Right atrium auricular region (tissue), 2 donors: ENCODE results near the gene TBPL1. TPM values are rescaled to one million over a fixed set of nuclear protein-coding genes. Genes with fewer than 3 reads are reported as not detected.

ENCODE experiments used
- DNase-seq: peaks from one replicate; pipeline ENCODE4 v3.0.0-alpha.2; 2019; ENCODE audit warnings: low spot score
- H3K27ac ChIP-seq, 2 donors: fragments of 200-600 bp; sonication (generic); 1 replicate in 1 of 2; 2 replicates in 1 of 2; pipeline ENCODE4 v1.5.1; 2016 to 2019
- H3K27me3 ChIP-seq, 2 donors: fragments of 200-600 bp; sonication (generic); one replicate each; pipeline versions ENCODE4 v1.5.1 to v1.6.0; 2017 to 2019
- H3K36me3 ChIP-seq: fragments of 200-600 bp; sonication (generic); one replicate; pipeline ENCODE4 v1.5.1; 2016
- H3K4me1 ChIP-seq, 2 donors: fragments of 200-600 bp; sonication (generic); one replicate each; pipeline versions ENCODE4 v1.5.1 to v1.6.0; 2017 to 2019
- H3K4me3 ChIP-seq, 2 donors: fragments of 200-600 bp; sonication (generic); 1 replicate in 1 of 2; 2 replicates in 1 of 2; pipeline ENCODE4 v1.5.1; 2017 to 2019; ENCODE audit warnings: mild to moderate bottlenecking in 1 of 2, moderate library complexity in 1 of 2
- H3K9me3 ChIP-seq, 2 donors: fragments of 200-600 bp; sonication (generic); one replicate each; pipeline ENCODE4 v1.5.1; 2019
- total RNA-seq, 2 donors: library from RNA; depleted of rRNA; stranded (reverse); fragments of >200 nt; gene quantifications; one replicate each; pipeline ENCODE4 v1.1.0, GENCODE V29; 2016
- TF ChIP-seq, protein P1 (sequence below), 2 donors: fragments of 200-600 bp; sonication (generic); IDR thresholded peaks; one replicate each; pipeline ENCODE4 v1.5.1; 2019; ENCODE audit warnings: antibody characterized with exemption in 2 of 2

The TBPL1 gene
- total RNA-seq, 2 donors from 2014 or later = 18.9 to 22.6 TPM

DNA sequence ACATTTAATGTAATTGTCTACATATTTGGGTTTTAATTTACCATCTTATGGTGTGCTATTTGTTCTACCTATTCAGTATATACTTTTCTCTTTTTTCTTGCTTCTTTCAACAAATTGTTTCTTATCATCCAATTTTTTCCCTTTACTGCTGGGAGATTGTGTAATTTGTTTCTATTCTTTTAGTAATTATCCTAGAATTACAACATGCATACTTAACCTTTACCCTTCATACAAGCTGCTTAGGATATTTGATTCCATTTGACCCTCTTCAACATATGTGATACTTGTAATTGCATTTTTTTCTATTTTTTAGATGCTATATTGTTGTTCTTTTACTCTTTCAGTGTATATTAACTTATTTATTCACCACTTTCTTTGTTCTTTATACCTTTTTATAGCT lies 15.1 kb upstream of the TBPL1 start:
- no peak for DNase-seq
- Histone ChIP-seq H3K4me3 (no peak overlapping the region), H3K9me3 (no peaks in the 10 kb centered on the region), H3K27me3 (no peaks in the 10 kb centered on the region), H3K27ac (no peak overlapping the region), H3K36me3 (no peaks in the 10 kb centered on the region), H3K4me1 (no peaks in the 10 kb centered on the region)
- TF ChIP-seq, protein P1, sequence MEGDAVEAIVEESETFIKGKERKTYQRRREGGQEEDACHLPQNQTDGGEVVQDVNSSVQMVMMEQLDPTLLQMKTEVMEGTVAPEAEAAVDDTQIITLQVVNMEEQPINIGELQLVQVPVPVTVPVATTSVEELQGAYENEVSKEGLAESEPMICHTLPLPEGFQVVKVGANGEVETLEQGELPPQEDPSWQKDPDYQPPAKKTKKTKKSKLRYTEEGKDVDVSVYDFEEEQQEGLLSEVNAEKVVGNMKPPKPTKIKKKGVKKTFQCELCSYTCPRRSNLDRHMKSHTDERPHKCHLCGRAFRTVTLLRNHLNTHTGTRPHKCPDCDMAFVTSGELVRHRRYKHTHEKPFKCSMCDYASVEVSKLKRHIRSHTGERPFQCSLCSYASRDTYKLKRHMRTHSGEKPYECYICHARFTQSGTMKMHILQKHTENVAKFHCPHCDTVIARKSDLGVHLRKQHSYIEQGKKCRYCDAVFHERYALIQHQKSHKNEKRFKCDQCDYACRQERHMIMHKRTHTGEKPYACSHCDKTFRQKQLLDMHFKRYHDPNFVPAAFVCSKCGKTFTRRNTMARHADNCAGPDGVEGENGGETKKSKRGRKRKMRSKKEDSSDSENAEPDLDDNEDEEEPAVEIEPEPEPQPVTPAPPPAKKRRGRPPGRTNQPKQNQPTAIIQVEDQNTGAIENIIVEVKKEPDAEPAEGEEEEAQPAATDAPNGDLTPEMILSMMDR (IDR thresholded peaks at IDR 0.05) = no peak

GRCh38 chr6:133938533-133938932 lies 14.5 kb upstream of the TBPL1 start:
- no peaks in the 10 kb centered on the region for H3K27me3 ChIP-seq
- H3K4me1 ChIP-seq = no peaks in the 10 kb centered on the region
- H3K36me3 ChIP-seq = no peaks in the 10 kb centered on the region
- no peaks in the 10 kb centered on the region for H3K9me3 ChIP-seq
- H3K4me3 ChIP-seq = no peak overlapping the region
- TF ChIP-seq, protein P1 (IDR thresholded peaks at IDR 0.05) = no peak
- DNase-seq = no peak
- H3K27ac ChIP-seq = no peak overlapping the region

DNA sequence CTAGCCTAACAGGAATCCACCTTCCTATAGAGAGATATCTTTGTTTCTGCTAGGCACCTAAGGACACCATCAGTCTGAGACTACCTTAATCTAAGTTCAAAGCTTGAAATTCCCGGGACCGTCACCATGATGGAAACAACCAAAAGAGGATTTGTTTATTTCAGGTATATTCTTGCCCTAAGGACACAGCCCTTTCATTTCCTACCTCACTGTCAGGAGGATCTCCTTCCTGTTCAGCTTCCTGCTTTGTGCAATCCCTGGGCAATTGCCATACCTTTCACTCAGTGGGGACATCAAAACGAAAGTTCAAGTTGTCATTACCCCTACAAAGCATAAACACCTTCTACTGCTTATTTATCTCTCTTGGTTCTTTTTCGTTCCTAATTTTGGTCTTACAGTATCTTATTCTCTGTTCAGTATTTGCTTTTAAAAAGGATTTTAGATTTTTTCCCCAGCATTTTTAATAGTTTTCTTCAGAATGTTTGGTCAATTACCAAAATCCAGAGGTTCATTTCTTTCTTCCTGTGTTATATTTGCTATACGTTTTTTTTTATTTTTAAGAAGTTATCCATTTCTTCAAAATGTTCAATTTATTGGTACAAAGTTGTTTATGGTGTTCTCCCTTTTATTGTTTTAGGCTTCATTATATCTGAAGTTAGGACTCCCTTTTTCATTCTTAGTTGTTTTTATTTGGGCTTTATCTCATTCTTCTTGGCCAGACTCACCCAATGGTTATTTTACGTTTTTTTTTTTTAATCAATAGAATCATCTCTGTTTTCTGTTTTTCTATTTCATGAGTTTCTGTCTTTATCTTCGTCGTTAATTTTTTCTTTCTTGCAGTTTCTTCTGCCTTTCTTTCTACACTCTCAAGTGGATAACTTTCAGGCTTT lies 13.0 kb upstream of the TBPL1 start:
- TF ChIP-seq, protein P1 (IDR thresholded peaks at IDR 0.05) = no peak
- Histone ChIP-seq H3K9me3 (no peaks in the 10 kb centered on the region), H3K4me1 (no peaks in the 10 kb centered on the region), H3K27ac (no peak overlapping the region), H3K27me3 (no peaks in the 10 kb centered on the region), H3K4me3 (no peak overlapping the region), H3K36me3 (no peaks in the 10 kb centered on the region)
- no peak for DNase-seq

GRCh38 chr6:133945158-133945557 lies 7.9 kb upstream of the TBPL1 start:
- DNase-seq = no peak
- Histone ChIP-seq H3K9me3 (no peaks in the 10 kb centered on the region), H3K36me3 (no peaks in the 10 kb centered on the region), H3K4me3 (no peak overlapping the region), H3K27ac (no peak overlapping the region), H3K27me3 (no peaks in the 10 kb centered on the region), H3K4me1 (no peaks in the 10 kb centered on the region)
- TF ChIP-seq, protein P1 (IDR thresholded peaks at IDR 0.05) = no peak

GRCh38 chr6:133947302-133947900 lies 5.6 kb upstream of the TBPL1 start:
- Histone ChIP-seq H3K27ac (no peak overlapping the region), H3K27me3 (no peaks in the 10 kb centered on the region), H3K4me3 (no peak overlapping the region), H3K36me3 (no peaks in the 10 kb centered on the region), H3K9me3 (no peaks in the 10 kb centered on the region), H3K4me1 (peaks cover 0 to 12% of the 10 kb centered on the region in 2 donors)
- no peak for DNase-seq
- TF ChIP-seq, protein P1 (IDR thresholded peaks at IDR 0.05) = no peak
